Ramos (cell line): ENCODE data around the gene SLC7A4.
"Not testable (repeated sequence)": the region's sequence is repeated elsewhere in the genome, so short reads cannot be mapped to it uniquely, and the experiment has no call there.

Experiments
- in situ Hi-C: fragments of 300-500 bp; cut with MboI; formaldehyde crosslinking; loops from one replicate; pipeline ENCODE4 v1.14.3; 2022; ENCODE audit warnings: low sequenced_read_pairs; ENCODE audit not compliant: unreplicated experiment

The SLC7A4 gene

DNA sequence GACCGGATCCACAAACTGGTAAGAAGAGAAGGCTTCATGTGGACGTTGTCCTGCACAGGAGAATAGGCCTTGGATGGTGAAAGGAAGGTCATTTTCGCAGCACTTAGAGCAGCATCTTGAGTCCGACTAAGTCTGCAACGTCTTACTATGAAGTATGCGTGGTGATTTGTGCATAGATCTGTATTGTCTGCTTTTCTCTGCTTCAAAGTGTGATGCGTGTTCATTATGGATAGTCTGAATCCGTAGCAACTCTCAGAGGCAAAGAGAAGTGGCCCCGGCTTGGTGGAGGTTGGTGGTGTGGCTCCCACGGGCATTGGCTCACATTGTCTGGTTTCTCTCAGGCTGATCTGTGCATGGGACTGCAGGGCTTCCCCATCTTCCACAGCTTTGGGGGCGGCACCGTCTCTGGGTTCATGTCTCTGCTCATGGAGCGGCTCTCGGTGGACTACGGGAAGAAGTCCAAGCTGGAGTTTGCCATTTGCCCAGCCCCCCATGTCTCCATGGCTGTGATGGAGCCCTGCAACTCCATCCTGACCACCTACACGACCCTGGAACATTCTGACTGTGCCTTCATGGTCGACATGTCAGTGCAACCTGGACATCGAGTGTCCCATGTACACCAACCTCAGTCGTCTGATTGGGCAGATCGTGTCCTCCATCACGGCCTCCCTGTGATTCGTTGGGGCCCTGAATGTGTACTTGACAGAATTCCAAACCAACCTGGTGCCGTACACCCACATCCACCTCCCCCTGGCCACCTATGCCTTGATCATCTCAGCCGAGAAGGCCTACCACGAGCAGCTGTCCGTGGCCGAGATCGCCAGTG, 34.9 kb upstream of the SLC7A4 start:
- in situ Hi-C loops, result no loop called here

DNA sequence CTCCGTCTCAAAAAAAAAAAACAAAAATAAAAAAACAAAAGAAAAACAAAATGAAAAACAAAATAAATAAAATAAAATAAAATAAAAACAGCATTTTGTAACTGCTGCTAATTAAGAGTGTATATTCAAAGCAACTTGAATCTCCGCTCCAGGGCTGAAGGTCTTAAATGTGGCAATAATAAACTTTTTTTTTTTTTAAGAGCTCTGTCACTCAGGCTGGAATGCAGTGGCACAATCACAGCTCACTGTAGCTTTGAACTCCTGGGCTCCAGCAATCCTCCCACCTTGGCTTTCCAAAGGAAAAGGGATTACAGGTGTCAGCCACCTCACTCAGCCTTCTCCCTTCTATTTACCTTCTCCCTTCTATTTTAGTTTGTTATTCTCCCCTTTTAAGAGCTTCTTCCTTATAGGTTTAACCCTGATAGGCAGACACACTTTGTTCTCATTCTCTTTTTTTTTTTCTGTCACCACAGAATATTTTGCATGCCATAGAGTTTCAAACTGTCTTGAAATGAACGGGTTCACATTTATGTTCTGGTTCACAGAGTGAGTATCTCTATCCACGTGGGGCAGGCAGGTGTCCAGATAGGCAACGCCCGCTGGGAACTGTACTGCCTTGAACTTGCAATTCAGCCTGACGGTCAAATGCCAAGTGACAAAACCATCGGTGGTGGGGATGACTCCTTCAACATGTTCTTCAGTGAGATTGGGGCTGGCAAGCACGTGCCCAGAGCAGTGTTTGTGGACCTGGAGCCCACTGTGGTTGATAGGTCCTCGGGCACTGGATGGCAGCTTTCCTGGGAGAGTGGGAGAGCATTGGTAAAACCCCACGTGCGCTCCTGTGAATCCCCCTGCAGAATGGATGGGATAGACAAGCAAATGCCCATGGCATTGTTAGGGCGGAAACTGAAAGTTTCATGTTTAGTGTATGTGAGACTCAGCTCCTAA, 32.8 kb upstream of the SLC7A4 start:
- in situ Hi-C loops, result no loop called here

DNA sequence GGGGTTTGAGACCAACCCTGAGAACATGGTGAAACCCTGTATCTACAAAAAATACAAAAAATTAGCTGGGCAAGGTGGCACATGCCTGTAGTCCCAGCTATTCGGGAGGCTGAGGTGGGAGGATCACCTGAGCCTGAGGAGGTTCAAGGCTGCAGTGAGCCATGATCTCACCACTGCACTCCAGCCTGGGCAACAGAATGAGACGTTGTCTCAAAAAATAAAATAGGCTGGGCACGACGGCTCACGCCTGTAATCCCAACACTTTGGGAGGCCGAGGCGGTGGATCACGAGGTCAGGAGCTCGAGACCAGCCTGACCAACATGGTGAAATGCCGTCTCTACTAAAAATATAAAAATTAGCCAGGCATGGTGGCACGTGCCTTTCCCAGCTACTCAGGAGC, 32.1 kb upstream of the SLC7A4 start:
- in situ Hi-C loops, result not testable (repeated sequence)

DNA sequence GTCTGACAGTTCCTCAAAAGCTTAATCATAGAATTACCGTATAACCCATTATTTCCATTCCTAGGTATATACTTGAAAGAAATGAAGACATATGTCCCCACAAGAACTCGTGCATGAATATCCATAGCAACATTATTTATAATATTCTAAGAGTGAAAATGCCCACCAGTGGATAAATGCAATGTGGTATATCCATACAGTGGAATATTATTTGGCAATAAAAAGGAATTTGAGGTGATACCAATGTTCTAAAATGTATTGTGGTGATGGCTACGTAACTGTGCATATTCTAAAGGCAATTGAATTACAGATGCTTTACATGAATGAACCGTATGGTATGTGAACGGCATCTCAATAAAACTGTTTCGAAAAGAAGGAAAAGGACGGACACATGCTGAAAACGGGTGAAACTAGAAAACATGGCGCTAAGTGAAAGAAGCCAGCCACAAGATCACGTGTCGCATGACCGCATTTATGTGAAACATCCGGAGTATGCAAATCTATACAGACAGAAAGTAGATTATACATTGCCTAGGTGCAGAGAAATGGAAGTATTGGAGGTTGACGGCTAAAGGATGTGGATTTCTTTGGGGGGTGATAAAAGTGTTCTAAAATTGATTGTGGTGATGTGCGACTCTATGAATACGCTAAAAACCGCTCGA, 29.4 kb upstream of the SLC7A4 start:
- in situ Hi-C loops, result not testable (repeated sequence)

DNA sequence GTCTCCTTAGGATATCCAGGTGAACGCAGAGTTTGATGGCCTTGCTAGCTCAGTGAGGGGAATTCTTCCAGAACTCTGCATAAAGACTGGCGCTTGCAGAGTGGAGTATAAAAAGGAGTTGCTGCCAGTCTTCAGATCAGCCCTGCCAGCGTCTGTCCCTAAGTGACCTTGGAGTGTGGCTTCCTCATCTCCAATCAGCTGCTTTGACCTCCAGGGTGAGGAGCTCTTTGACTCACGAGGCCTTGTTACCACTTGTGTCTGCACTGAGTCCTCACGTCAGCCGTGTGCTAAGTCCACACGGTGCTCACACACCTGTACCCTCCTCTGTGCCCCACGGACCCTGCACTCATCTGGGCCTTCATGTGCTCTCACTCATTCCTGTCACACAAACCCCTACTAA, 28.0 kb upstream of the SLC7A4 start:
- in situ Hi-C loops, result not testable (repeated sequence)

DNA sequence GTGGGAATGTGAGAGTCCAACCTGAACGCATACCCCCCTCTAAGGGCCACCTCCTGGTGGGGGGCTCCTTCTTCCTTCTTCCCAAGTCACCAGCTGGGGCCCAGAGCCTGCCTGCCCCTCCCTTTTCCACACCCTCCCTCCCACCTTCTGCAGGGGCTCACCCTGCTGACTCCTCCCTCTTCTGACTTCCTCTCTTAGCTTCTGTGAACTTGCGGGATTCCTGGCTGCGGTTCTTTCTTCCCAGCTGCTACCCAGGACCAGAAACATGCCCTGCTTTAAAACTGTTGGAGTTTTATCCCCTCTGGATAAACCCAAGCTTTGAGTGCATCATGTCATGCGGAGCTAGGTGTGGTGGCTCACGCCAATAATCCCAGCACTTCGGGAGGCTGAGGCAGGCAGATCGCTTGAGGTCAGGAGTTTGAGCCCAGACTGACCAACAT, 23.5 kb upstream of the SLC7A4 start:
- in situ Hi-C loops, result no loop called here

DNA sequence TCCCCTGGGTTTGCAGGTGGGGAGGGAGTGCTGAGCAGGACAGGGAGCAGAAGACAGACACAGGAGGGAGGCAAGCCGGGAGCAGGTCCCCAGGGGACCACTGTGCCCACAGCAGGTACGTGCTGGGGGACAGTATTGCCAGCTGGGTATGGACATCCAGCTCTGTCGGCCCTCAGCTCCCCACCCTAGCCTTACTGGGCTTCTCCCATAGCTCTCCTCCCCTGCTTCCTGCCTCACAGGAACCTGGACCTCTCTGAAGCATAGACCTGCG, 23.1 kb upstream of the SLC7A4 start:
- in situ Hi-C loops, result no loop called here

DNA sequence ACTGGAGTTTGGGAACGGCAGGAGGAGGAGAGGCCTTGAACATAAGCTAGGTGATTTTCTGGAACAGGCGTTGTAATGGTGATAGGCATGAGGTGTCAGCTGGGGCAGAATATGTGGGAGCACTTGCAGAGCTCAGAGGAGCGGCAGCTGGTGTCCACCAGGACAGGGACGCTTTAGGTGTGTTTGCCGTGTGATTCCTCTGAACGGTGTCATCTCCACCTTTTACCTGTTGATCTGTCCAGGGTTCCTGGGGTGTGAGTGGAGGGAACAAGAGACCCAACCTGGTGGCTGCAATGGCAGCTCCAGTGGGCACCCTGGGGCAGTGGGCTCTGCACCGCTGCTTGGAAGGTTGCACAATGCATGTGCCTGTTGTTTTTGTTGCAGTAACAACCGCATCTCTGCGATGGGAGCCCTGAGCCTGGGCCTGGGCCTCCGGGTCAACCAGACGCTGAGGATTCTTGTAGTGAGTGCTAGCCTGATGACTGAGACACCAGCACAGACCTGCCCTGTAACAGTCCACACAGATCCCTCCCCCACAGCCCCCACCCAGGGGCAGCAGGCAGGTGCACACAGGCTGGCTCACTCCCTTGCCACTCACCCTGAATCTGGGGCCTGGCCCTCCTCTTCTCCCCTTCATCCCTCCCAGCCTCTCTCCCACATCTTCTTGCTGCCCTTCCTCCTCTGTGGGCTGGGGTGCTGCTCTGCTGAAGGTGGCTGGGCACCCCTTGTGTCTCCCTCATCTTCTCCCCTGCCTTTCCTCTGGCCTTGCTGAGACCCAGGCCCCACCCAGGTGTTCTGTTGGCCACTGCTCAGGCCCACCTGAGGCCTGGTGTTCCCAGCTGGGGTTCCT, 22.6 kb upstream of the SLC7A4 start:
- in situ Hi-C loops, result no loop called here

DNA sequence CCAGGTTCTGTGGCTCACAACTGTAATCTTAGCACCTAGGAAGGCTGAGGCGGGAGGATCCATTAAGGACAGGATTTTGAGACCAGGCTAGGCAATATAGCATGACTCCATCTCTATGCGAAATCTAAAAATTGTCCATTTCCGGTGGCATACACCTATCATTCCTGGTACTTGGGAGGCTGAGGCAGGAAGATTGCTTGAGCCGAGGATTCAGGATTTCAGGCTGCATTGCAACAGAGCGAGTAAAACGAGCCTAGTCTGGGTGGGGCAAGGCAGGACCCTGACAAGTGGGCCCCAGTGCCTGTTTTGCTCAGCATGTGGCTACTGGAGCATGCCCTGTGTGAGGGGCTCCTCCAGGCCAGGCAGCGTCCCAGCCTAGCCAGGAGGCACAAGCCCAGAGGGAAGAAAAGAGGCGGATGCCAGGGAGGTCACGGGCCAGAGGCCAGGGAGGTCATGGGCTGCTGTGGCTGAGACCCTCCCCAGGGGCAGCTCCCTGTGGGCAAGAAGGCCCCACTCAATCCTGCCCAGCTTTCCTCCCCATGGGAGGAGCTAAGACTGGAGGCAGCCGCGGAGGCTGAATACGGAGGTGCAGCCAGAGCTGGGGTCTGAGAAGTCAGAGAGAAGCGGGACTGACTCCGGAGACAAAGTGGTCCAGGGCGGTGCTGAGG, 21.8 kb upstream of the SLC7A4 start:
- in situ Hi-C loops, result no loop called here

DNA sequence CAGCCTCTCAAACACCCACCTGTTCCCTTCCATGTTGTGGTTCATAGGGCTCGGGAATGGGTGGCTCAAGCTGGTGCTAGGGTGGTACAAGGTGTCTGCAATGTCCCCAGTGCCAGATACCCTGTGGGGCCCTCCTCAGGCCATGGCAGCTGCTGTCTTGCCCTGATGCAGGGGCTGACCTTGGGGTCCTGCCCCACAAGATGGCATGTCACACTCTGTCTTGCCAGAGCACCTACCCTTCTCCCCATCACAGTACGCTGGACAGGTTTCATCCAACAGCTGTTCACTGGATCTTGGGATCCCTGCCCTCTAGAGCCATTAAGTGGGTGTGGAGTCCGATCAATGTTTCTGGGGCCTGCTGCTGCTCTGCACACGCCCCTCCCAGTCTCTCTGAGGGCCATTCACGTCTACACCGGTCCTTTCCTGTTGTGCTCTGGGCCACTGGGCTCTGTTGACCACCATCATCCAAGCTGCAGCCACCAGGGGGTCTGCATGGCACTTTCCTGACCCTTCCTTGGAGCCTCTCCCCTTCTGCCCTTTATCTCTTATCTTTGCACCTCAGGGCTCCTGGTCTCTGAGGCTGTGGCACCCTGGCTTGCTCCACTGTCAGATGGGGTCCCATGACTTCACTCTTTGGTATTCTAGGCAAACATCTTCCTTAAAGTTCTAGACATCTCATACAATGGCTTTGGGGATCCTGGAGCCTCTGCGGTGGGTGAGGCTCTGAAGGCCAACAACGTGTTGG, 20.5 kb upstream of the SLC7A4 start:
- in situ Hi-C loops, result no loop called here

DNA sequence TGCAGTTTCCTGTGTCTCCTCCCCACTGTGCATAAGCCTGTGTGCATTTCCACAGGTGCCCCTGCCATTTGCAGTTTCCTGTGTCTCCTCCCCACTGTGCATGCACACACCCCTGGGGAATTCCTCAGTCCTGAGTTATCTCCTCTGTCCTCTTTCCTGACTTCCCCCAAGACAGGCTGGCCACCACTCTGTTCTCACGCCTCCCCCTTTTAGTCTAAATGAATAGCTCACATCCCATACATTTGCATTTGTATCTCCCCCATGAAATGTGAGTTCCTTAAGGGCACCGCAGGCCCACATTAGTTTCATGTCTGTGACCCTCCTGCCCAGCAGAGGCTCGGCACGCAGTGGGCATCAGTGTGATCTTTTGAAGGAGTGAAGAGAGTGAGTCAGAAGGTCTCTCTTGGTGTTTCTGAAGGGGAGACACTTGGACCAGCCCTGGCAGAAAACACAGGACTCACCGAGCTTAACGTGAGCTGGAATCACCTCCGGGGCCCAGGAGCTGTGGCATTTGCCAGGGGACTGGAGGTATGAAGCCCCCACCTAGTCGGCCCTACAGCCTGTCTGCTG, 19.6 kb upstream of the SLC7A4 start:
- in situ Hi-C loops, result no loop called here

DNA sequence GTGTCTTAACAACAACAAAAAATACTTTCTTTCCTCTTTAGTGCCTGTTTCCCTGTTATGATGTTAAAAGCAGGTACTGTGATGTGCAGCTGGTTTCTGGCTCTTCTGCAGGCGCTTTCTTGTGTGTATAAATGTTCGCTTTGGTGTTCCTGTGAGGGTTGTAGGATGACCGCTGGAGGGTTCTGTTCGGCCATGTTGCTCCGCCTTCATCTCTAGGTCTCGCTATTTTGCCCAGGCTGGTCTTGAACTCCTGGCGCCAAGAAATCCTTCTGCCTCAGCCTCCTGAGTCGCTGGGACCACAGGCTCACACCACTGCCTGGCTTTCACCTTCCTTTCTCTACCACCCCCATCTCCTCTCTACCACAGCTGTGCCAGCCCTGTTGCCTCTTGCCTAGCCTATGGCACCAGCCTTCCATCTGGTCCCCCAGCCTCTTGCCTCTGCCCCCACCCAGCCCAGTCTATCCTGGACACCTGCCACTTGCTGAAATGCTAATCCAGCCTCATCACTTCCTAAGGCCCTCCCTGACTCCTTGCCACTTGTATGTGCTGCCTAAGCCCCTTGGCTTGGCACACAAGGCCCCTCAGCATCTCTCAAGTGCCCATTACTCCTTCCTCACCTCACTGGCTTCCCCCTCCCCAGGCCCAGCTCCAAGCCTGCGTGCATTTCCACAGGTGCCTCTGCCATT, 18.9 kb upstream of the SLC7A4 start:
- in situ Hi-C loops, result no loop called here

DNA sequence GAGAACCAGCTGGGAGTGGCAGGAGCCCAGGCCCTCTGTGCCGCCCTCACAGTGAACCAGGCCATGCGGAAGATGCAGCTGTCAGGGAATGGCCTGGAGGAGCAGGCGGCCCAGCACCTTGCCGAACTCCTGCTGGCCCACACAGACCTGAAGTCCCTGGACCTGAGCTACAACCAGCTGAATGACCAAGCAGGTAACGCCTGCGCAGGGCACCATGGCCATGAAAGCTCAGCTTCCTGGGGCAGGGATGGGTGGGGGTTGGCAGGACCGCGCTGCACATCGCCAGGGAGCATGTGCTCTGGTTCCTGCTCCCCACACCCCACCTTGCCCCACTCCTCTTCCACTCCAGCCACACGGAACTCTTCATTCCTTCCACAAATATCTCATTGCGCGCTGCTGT, 16.6 kb upstream of the SLC7A4 start:
- in situ Hi-C loops, result not testable (repeated sequence)

DNA sequence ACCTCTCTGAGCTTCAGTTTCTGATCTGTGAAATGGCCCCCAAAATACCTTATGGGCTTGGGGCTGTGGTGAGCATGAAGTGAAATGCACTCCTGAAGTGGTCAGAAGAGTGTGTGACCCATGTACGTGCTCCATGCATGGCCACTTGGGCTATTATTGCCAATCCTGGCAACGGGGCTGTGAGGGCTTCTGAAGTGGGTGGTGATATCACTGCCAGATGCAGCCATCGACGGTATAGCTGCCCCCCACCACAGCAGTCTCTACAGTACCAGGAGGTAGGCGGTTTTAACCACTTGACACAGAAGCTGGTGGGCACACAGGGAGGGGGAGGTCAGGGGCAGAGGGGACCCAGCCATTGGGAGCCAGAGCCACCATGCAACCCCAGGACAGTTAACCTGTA, 16.1 kb upstream of the SLC7A4 start:
- in situ Hi-C loops, result not testable (repeated sequence)

DNA sequence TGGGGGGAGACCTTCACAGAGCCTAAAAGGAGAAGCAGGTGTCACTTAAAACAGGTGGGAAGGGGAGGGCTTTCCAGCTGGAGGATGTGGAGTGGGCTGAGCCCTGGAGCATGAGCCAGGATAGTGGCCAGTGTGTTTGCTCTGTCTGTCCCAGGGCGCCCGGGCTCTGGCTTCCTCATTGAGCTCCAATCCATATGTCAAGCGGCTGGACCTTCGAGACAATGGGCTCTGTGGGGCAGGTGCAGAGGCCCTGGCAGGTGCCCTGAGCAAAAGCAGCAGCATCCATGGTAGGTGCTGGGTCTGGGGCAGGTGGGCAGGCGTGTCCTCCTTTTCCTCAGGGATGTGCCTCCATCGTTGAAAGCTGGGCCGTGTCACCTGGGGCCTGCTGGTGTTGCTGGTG, 15.4 kb upstream of the SLC7A4 start:
- in situ Hi-C loops, result no loop called here

DNA sequence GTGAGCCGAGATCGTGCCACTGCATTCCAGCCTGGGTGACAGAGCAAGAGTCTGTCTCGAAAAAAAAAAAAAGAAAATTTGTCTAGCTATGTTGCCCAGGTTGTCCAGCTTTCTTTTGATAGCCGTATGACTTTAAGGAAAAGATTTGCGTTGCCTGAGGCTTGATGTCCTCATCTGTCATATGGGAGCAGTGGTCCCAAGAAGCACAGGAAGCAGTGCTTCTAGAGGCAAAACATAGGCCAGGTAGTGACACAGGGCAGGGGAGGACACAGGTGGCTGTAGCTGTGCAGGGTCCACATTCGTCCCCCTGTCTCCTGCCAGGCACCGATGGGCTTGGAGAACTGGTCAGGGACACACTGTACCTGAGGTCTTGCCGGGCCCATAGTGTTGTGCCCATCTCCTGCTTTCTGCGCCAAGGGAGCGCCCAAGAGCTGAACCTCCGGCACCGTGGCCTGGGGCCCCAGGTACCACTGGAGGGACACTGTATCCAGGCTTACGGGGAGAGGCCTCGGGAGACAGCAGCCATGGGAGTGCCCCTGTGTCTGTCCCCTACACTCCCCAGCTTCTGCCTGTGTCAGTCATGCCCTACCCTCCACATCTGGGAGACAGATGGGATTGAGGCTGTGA, 14.8 kb upstream of the SLC7A4 start:
- in situ Hi-C loops, result no loop called here

DNA sequence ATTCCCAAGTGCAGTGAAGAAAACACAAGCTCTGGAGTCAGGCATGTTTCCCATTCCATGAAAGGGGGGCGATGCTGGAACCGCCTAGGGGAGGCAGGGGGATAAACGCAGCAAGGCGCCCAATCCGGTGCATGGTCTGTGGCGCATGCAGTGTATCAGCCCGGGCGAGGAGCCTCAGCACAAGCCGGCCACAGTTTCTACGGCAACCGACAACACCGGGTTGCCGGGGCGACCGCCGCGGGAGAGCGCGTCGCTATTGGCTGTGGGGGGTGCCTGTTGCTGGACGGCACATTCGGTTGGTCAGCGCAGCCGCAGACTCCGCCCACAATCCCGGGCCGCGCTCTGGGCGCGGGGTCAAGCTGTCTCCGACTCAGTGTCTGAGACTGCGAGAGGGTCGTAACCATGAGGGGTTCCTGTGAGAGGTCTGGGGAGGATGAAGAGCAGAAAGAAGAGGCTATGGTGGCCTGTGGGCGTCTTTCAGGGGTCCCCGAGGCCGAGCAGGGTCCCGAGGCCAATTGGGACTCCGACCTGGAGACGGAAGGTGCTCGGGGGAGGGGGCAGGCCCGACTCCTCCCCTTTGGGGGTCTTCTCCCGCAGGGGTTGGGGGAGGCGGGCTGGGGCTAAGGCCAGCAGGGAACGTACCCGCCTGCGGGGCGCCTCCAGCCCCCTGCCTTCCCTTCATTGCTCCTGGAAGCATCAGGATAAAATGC, 13.4 kb upstream of the SLC7A4 start, which contains the start of gene LRRC74B:
Gene LRRC74B (plus strand): TSS at position 362 of the 710 bp plus-strand sequence. CDS start 41 bp downstream, at position 403.
- in situ Hi-C loops, result no loop called here
